Peyer's patch (tissue), 4 donors: ENCODE data around the gene ARID2. TPM values are rescaled to one million over a fixed set of nuclear protein-coding genes. Genes with fewer than 3 reads are reported as not detected.

Experiments used
- DNase-seq, 3 donors: peaks; one replicate each; pipeline ENCODE4 v3.0.0-alpha.2; 2017 to 2019
- H3K27ac ChIP-seq, 4 donors: fragments of 200-600 bp; sonication (generic); one replicate each; pipeline ENCODE4 v1.5.1; 2016 to 2019
- H3K27me3 ChIP-seq, 2 donors: fragments of 200-600 bp; sonication (generic); one replicate each; pipeline ENCODE4 v1.5.1; 2019
- H3K36me3 ChIP-seq, 3 donors: fragments of 200-600 bp; sonication (generic); one replicate each; pipeline ENCODE4 v1.5.1; 2016 to 2019
- H3K4me1 ChIP-seq, 4 donors: fragments of 200-600 bp; sonication (generic); one replicate each; pipeline ENCODE4 v1.5.1; 2016 to 2019
- H3K4me3 ChIP-seq, 4 donors: fragments of 200-600 bp; sonication (generic); 1 replicate in 3 of 4; 2 replicates in 1 of 4; pipeline ENCODE4 v1.5.1; 2016 to 2019; ENCODE audit warnings: mild to moderate bottlenecking in 1 of 4
- H3K9me3 ChIP-seq, 4 donors: fragments of 200-600 bp; sonication (generic); one replicate each; pipeline ENCODE4 v1.5.1; 2016 to 2019; ENCODE audit warnings: mild to moderate bottlenecking in 1 of 4
- POLR2A ChIP-seq, 2 donors: fragments of 450-650 bp; IDR thresholded peaks; one replicate each; pipeline ENCODE4 v1.5.1; 2017; ENCODE audit warnings: antibody characterized with exemption in 2 of 2, mild to moderate bottlenecking in 2 of 2, moderate library complexity in 2 of 2
- total RNA-seq, 4 donors: library from RNA; depleted of rRNA; stranded (reverse); fragments of >200 nt; gene quantifications; one replicate each; pipeline ENCODE4 v1.1.0, GENCODE V29; 2016
- TF ChIP-seq, protein P1 (sequence below), 6 experiments: fragments of 450-650 bp in 4 of 6; fragments of 200-600 bp in 2 of 6; sonication (generic) in 1 of 6; IDR thresholded peaks; one replicate each; pipeline ENCODE4 v1.5.1; 2017 to 2019; ENCODE audit warnings: antibody characterized with exemption in 6 of 6, mild to moderate bottlenecking in 3 of 6, moderate library complexity in 1 of 6

ARID2 gene
- total RNA-seq, 4 donors from 2014 or later: 32.1 to 46.2 (median 41.5) TPM

DNA sequence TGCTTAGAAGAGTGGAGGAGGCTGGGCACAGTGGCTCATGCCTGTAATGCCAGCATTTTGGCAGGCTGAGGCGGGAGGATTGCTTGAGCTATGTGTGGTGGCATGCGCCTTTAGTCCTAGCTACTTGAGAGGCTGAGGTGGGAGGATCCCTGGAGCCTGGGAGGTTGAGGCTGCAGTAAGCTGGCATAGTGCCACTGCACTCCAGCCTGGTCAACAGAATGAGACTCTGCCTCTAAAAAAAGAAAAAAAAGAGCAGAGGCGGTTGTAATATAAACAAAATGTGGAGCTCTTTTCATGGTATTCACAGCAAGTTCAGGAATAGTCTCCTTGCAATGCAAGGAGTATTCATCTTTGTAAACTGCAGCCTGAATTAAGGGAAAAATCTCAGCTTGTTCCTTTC, 27.2 kb downstream of the ARID2 start:
- DNase-seq: no peak
- no peaks in the 10 kb centered on the region for H3K27me3 ChIP-seq
- H3K27ac ChIP-seq: no peak overlapping the region
- H3K36me3 ChIP-seq: no peaks in the 10 kb centered on the region
- no peak overlapping the region for H3K4me3 ChIP-seq
- no peaks in the 10 kb centered on the region for H3K9me3 ChIP-seq
- no peak for TF ChIP-seq POLR2A (IDR thresholded peaks at IDR 0.05)
- TF ChIP-seq, protein P1, sequence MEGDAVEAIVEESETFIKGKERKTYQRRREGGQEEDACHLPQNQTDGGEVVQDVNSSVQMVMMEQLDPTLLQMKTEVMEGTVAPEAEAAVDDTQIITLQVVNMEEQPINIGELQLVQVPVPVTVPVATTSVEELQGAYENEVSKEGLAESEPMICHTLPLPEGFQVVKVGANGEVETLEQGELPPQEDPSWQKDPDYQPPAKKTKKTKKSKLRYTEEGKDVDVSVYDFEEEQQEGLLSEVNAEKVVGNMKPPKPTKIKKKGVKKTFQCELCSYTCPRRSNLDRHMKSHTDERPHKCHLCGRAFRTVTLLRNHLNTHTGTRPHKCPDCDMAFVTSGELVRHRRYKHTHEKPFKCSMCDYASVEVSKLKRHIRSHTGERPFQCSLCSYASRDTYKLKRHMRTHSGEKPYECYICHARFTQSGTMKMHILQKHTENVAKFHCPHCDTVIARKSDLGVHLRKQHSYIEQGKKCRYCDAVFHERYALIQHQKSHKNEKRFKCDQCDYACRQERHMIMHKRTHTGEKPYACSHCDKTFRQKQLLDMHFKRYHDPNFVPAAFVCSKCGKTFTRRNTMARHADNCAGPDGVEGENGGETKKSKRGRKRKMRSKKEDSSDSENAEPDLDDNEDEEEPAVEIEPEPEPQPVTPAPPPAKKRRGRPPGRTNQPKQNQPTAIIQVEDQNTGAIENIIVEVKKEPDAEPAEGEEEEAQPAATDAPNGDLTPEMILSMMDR (IDR thresholded peaks at IDR 0.05): no peak
- no peaks in the 10 kb centered on the region for H3K4me1 ChIP-seq

DNA sequence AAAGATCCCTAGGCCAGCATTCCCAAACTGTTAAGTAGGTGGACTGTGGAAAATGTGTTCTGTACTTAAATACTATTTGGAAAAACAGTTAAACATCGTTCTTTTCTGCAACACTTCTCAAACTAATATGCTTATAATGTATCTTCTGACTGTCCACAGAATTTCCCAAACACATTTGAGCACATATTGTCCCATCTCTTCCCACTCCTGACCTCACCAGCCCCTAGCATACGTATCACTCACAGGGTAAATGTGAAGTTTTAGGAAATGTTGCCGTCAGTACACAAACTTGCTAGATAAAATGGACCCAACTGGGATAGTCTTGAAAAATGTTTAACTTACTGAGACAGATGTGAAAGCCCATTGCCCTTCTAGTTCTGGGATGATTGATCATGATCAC, 27.7 kb downstream of the ARID2 start:
- TF ChIP-seq, protein P1 (IDR thresholded peaks at IDR 0.05): no peak
- TF ChIP-seq POLR2A (IDR thresholded peaks at IDR 0.05): no peak
- no peak overlapping the region for H3K27ac ChIP-seq
- no peak overlapping the region for H3K4me3 ChIP-seq
- no peak for DNase-seq
- no peaks in the 10 kb centered on the region for H3K27me3 ChIP-seq
- H3K9me3 ChIP-seq: no peaks in the 10 kb centered on the region
- H3K4me1 ChIP-seq: peaks cover 0 to 2% (median 0%) of the 10 kb centered on the region in 4 donors
- H3K36me3 ChIP-seq: no peaks in the 10 kb centered on the region

DNA sequence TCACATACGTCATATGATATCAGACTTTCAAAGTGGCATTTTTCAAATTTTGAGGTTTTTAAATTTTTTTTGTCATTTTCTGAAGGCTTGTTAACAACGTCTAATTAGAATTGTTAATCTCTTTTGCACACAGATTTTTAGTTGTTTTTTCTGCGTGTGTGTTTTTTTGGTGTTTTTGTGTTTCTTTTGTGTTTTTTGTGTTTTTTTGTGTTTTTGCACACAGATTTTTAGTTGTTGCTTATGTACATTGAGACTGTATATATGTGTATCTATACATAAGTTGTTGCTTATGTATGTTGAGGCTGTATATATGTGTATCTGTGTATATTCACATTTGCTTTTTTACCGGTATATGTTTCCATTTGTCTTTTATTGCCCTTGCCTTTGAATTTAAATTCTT, 30.8 kb downstream of the ARID2 start:
- Histone ChIP-seq H3K4me3 (no peak overlapping the region), H3K36me3 (no peaks in the 10 kb centered on the region), H3K27me3 (no peaks in the 10 kb centered on the region), H3K27ac (no peak overlapping the region), H3K9me3 (no peaks in the 10 kb centered on the region), H3K4me1 (peaks cover 0 to 4% (median 0%) of the 10 kb centered on the region in 4 donors)
- TF ChIP-seq, protein P1 (IDR thresholded peaks at IDR 0.05): no peak
- no peak for TF ChIP-seq POLR2A (IDR thresholded peaks at IDR 0.05)
- no peak for DNase-seq

DNA sequence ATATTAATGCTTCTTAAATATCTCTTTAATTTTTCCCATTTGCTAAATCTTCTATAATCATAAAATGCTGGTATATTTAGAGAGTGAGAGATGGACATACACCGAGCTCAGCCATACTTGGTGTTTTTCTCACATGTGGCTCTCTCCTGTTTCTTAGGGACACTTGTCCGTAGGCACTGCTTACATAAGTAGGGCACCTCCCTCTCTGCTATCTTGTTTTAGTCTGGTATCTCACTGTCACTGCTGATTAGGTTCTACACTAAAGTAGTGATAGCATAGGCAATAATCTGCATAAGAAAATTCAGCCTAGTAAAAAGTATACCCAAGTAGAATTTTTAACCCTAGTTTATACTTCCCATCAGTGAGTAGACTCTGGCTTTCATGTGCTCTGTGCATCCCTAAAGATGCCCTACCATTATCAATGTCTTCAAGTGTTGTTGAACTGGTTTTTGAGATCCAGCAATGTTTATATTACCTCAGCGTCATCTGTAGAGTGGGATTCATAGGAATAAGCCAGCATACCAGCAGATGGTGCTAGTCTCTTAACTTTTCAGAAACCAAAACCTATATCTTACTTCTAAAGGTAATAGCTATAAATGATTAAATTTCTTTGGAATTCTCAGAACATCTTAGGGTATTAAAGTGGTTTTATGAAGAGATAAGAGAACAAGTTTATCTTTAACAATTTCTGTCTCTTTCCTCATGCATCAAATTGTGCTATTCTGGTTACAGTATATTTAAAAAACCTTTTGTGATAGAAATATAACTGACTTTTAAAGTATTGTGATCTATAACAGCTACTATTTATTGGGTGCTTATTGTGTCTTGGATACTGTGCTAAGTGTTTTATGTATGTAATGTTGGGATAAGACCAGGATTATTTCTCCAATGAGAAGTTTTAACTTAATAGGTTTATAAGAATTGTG, 32.9 kb downstream of the ARID2 start:
- H3K27me3 ChIP-seq: no peaks in the 10 kb centered on the region
- H3K4me3 ChIP-seq: no peak overlapping the region
- H3K9me3 ChIP-seq: no peaks in the 10 kb centered on the region
- TF ChIP-seq, protein P1 (IDR thresholded peaks at IDR 0.05): peak in 5 of 6 experiments; percentile 13 to 62 (median 53)
- no peak for TF ChIP-seq POLR2A (IDR thresholded peaks at IDR 0.05)
- DNase-seq: no peak
- peaks cover 0 to 4% (median 0%) of the 10 kb centered on the region in 4 donors for H3K4me1 ChIP-seq
- no peak overlapping the region for H3K27ac ChIP-seq
- H3K36me3 ChIP-seq: no peaks in the 10 kb centered on the region

DNA sequence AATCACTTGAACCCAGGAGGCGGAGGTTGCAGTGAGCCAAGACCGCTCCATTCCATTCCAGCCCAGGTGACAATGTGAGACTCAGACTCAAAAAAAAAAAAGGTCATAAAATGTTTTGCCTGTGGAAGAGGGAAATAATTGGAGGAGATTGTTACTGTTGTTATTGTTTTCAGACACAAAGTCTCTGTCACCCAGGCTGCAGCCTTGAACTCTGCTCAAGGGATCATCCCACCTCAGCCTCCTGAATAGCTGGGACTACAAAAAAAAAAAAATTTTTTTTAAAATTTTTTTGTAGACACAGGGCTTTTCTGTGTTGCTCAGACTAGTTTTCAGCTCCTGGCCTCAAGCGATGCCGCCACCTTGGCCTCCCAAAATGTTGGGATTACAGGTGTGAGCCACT, 33.9 kb downstream of the ARID2 start:
- TF ChIP-seq POLR2A (IDR thresholded peaks at IDR 0.05): no peak
- Histone ChIP-seq H3K27ac (no peak overlapping the region), H3K36me3 (no peaks in the 10 kb centered on the region)

DNA sequence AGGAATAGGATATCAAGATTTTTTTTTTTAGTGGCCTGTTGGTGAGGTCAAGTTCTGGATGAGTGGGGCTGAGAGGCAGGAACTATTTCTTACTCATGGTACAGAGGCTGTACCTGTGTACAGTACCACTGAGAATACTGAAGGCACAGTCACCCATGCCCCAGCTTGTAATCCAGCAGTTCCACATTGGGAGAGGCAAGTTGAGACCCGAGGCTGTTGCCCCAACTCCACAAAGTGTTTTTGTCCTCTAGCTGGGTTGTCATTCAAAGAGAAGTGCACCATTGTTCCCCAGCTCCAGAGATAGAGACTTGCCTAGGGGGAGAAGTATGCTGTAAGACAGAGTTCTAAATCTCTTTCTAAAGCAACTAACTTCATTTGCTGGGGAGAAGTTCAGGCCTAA, 38.7 kb downstream of the ARID2 start:
- no peaks in the 10 kb centered on the region for H3K36me3 ChIP-seq
- H3K27me3 ChIP-seq: no peaks in the 10 kb centered on the region
- no peaks in the 10 kb centered on the region for H3K9me3 ChIP-seq
- no peak for TF ChIP-seq POLR2A (IDR thresholded peaks at IDR 0.05)
- no peak overlapping the region for H3K4me3 ChIP-seq
- no peak for DNase-seq
- no peaks in the 10 kb centered on the region for H3K4me1 ChIP-seq
- no peak overlapping the region for H3K27ac ChIP-seq

More for the DNA sequence above, 33.9 kb downstream of the ARID2 start:
- peaks cover 0 to 4% (median 0%) of the 10 kb centered on the region in 4 donors for H3K4me1 ChIP-seq
- H3K4me3 ChIP-seq: no peak overlapping the region
- H3K9me3 ChIP-seq: no peaks in the 10 kb centered on the region
- no peaks in the 10 kb centered on the region for H3K27me3 ChIP-seq
- no peak for DNase-seq
